Natural killer cell (primary cell): ENCODE measurements around the gene PLA1A. TPM values are rescaled to one million over a fixed set of nuclear protein-coding genes. Genes with fewer than 3 reads are reported as not detected.
"Not testable (repeated sequence)": the region's sequence is repeated elsewhere in the genome, so short reads cannot be mapped to it uniquely, and the experiment has no call there.

Experiments used
- ATAC-seq, 3 donors: fragments of 150-1000 bp in 2 of 3; fragments of 200-7000 bp in 1 of 3; cut with Tn5 transposase; 1 replicate in 1 of 3; 2 replicates in 2 of 3; pipeline ENCODE4 v1.10.0; 2021; ENCODE audit warnings: mild to moderate bottlenecking in 2 of 3, moderate library complexity in 2 of 3
- DNase-seq, 2 donors: peaks; one replicate each; pipeline versions ENCODE4 v3.0.0 to v3.0.0-alpha.2; 2013 to 2021; ENCODE audit warnings: mixed read lengths in 1 of 2
- H3K27ac ChIP-seq: one replicate; pipeline ENCODE4 v1.5.1; 2013; ENCODE audit warnings: mild to moderate bottlenecking, low read length
- H3K27me3 ChIP-seq: one replicate; pipeline ENCODE4 v1.6.1; 2013; ENCODE audit warnings: low read length; ENCODE audit not compliant: control insufficient read depth, insufficient read depth
- H3K36me3 ChIP-seq: one replicate; pipeline ENCODE4 v1.6.1; 2013; ENCODE audit warnings: low read length; ENCODE audit not compliant: control insufficient read depth, insufficient read depth
- H3K4me1 ChIP-seq: one replicate; pipeline ENCODE4 v1.6.1; 2013; ENCODE audit warnings: low read length; ENCODE audit not compliant: control insufficient read depth, insufficient read depth
- H3K4me3 ChIP-seq: one replicate; pipeline ENCODE4 v1.5.1; 2013; ENCODE audit warnings: low read length
- H3K9me3 ChIP-seq: one replicate; pipeline ENCODE4 v1.6.1; 2013; ENCODE audit warnings: low read length; ENCODE audit not compliant: control insufficient read depth, insufficient read depth
- H3K27ac Mint-ChIP-seq, 2 donors: one replicate each; pipeline ENCODE4 v1.8.0; 2022; ENCODE audit warnings: mild to moderate bottlenecking in 2 of 2, mixed read lengths in 2 of 2, moderate library complexity in 1 of 2
- H3K27me3 Mint-ChIP-seq, 2 donors: one replicate each; pipeline ENCODE4 v1.8.0; 2022; ENCODE audit warnings: low read depth in 2 of 2, mixed read lengths in 2 of 2
- H3K36me3 Mint-ChIP-seq: one replicate; pipeline ENCODE4 v1.8.0; 2022; ENCODE audit warnings: mixed read lengths
- H3K4me1 Mint-ChIP-seq, 2 donors: one replicate each; pipeline ENCODE4 v1.8.0; 2022; ENCODE audit warnings: mixed read lengths in 2 of 2
- H3K4me3 Mint-ChIP-seq: one replicate; pipeline ENCODE4 v1.8.0; 2022; ENCODE audit warnings: mild to moderate bottlenecking, moderate library complexity, mixed read lengths
- H3K9me3 Mint-ChIP-seq, 2 donors: one replicate each; pipeline ENCODE4 v1.8.0; 2022; ENCODE audit warnings: mixed read lengths in 2 of 2
- WGBS: methylation state at CpG from one replicate; pipeline ENCODE4 v1.1.7; 2013; ENCODE audit warnings: missing lambda C conversion rate; ENCODE audit not compliant: insufficient coverage; 5-methylcytosine and 5-hydroxymethylcytosine counted together
- intact Hi-C: fragments of 100-400 bp; cut with micrococcal nuclease; formaldehyde crosslinking; loops from one replicate; pipeline ENCODE4 v1.14.2; 2022
- total RNA-seq, 4 donors: library from RNA; stranded (reverse); fragments of 120-200 nt in 1 of 4; gene quantifications; one replicate each; pipeline versions ENCODE4 v1.2.3 to v1.2.4, GENCODE V29; 2013 to 2022
- TF ChIP-seq, protein P1 (sequence below): fragments of 200-600 bp; IDR thresholded peaks from one replicate; pipeline ENCODE4 v1.8.0; 2022; ENCODE audit warnings: antibody characterized with exemption

PLA1A gene
- total RNA-seq, 3 donors from 2014 or later (not counting 1 experiment from before 2014, with no cell fraction given), result 0.20 to 0.34 TPM; not detected in 1

DNA sequence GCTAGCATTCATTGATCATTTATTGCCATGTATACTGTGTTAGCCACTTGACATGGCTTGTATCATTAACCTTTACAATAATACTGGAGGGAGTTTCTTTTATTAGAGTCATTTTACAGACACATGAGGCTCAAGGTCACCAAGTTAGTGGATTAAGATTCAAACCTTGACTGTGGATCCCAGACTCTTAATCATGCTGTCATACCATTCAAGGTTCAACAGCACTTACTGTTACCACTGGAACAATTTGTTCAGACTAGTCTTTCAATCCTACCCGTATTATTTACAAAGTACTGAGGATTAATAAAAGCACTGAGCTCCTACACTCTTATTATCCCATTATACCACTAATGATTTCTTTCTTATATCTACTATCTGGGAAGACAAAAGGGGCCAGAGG lies 78.3 kb downstream of the PLA1A start:
- no peaks in the 10 kb centered on the region for H3K9me3 Mint-ChIP-seq
- H3K9me3 ChIP-seq, result no peaks in the 10 kb centered on the region
- peaks cover 7% of the 10 kb centered on the region for H3K36me3 Mint-ChIP-seq
- TF ChIP-seq, protein P1, sequence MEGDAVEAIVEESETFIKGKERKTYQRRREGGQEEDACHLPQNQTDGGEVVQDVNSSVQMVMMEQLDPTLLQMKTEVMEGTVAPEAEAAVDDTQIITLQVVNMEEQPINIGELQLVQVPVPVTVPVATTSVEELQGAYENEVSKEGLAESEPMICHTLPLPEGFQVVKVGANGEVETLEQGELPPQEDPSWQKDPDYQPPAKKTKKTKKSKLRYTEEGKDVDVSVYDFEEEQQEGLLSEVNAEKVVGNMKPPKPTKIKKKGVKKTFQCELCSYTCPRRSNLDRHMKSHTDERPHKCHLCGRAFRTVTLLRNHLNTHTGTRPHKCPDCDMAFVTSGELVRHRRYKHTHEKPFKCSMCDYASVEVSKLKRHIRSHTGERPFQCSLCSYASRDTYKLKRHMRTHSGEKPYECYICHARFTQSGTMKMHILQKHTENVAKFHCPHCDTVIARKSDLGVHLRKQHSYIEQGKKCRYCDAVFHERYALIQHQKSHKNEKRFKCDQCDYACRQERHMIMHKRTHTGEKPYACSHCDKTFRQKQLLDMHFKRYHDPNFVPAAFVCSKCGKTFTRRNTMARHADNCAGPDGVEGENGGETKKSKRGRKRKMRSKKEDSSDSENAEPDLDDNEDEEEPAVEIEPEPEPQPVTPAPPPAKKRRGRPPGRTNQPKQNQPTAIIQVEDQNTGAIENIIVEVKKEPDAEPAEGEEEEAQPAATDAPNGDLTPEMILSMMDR, result no peak
- no peaks in the 10 kb centered on the region for H3K27me3 Mint-ChIP-seq
- peaks cover 36% of the 10 kb centered on the region for H3K36me3 ChIP-seq
- intact Hi-C loops, result loop anchor here (2.0 to 10.0 kb wide), 3 partner anchors 177 to 419 kb away; partner anchors contain the start of genes GSK3B, TIMMDC1 and TMEM39A
- ATAC-seq (no peak), DNase-seq (no peak)
- no peaks in the 10 kb centered on the region for H3K27me3 ChIP-seq
- H3K27ac Mint-ChIP-seq, result peak overlapping the region; percentile 97 to 99
- peaks cover 30 to 37% of the 10 kb centered on the region in 2 donors for H3K4me1 Mint-ChIP-seq
- H3K27ac ChIP-seq, result peak overlapping the region; percentile 93
- no peak overlapping the region for H3K4me3 ChIP-seq
- peak overlapping the region; percentile 95 for H3K4me3 Mint-ChIP-seq
- no peaks in the 10 kb centered on the region for H3K4me1 ChIP-seq
- WGBS, result 91% methylated on average over 1 of the region's 1 CpG

DNA sequence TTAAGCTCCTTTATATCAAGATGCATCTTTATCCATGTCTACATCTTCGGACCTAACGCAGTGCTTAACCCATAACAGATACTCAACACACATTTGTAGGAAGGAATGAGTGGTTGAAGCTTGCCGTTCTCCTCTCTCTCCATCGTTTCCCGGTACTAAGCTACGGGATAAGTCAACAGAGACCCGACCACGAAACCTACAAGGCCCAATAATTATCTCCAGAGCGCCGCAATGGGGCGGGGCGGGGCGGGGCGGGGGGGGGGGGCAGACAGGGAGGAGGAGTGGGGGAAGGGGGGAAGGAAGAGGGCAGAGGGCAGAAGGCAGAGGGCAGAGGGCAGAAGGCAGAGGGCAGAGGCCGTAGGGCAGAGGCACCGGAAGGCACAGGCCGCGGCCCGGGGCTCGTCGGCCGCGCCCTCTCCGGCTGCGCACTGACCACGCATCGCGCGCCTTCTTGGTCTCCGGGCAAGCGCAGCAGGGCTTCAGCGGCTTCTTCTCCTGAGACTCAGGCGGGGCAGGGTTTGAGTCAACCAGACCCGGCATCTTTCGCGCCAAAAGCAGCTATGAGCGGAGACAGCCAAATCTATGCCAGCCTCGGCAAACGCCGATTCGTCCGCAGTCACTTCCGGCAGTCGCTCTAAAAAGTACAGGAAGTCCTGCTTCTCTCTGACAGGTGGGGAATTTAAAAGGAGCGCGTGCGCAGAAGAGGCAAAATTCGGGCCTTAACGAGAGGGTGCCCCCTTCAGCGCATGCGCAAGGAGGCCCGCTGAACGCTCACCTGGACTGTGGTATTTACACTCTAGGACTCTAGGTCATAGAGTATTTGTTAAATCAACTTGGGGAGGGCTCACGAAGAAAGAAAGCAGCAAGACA lies 79.3 kb downstream of the PLA1A start, which contains the start of gene COX17:
Gene COX17, minus strand, starts transcription at position 636 of the 870 bp plus-strand sequence. Its CDS starts 96 bp downstream, at position 540.
- Mint-ChIP-seq H3K36me3 (peaks cover 3% of the 10 kb centered on the region), H3K4me1 (peaks cover 30 to 31% of the 10 kb centered on the region in 2 donors)

DNA sequence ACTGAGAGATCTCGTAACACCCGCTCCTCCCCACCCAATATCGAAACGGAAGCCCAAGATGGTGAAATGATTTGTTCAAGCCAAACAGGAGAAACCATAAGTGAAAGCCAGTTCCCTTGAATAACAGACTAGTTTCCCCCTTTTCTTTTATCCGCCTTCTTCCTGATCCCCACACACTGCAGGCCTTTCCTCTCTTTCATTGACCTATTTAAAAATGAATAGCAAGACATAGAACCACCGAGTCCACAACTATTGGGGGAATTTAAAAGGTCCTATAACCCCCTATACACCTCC lies 79.9 kb downstream of the PLA1A start:
- Histone ChIP-seq H3K9me3 (no peaks in the 10 kb centered on the region), H3K27ac (peak overlapping the region; percentile 93), H3K27me3 (no peaks in the 10 kb centered on the region), H3K36me3 (peaks cover 23% of the 10 kb centered on the region), H3K4me1 (no peaks in the 10 kb centered on the region), H3K4me3 (peak overlapping the region; percentile 60)
- TF ChIP-seq, protein P1, result no peak
- 8% methylated on average over 6 of the region's 6 CpGs for WGBS
- Mint-ChIP-seq H3K4me3 (peak overlapping the region; percentile 95), H3K36me3 (no peaks in the 10 kb centered on the region), H3K27ac (peak overlapping the region; percentile 97 to 99), H3K27me3 (no peaks in the 10 kb centered on the region), H3K9me3 (no peaks in the 10 kb centered on the region), H3K4me1 (peaks cover 30% of the 10 kb centered on the region in 2 donors)
- DNase-seq (no peak), ATAC-seq (no peak)
- intact Hi-C loops, result loop anchor here (1.0 to 10.0 kb wide), 4 partner anchors 26 to 417 kb away; partner anchors contain the start of genes CFAP91, GSK3B, TIMMDC1 and TMEM39A

More for the DNA sequence above, 79.3 kb downstream of the PLA1A start, which contains the start of gene COX17:
- peak; percentile 91 to 99 for DNase-seq
- intact Hi-C loops, result loop anchor here (1.0 to 10.0 kb wide), 4 partner anchors 26 to 418 kb away; partner anchors contain the start of genes CFAP91, GSK3B, TIMMDC1 and TMEM39A
- Histone ChIP-seq H3K4me1 (no peaks in the 10 kb centered on the region), H3K36me3 (peaks cover 26% of the 10 kb centered on the region), H3K9me3 (no peaks in the 10 kb centered on the region), H3K4me3 (peak within 1 kb of the TSS; percentile 60), H3K27me3 (no peaks in the 10 kb centered on the region), H3K27ac (peak within 1 kb of the TSS; percentile 93)
- 0% methylated on average over 40 of the region's 54 CpGs for WGBS
- Mint-ChIP-seq H3K27me3 (no peaks in the 10 kb centered on the region), H3K4me3 (peak within 1 kb of the TSS; percentile 95), H3K27ac (peak within 1 kb of the TSS; percentile 97 to 99), H3K9me3 (no peaks in the 10 kb centered on the region)
- peak; percentile 86 to 92 (median 89) for ATAC-seq
- TF ChIP-seq, protein P1, result no peak

DNA sequence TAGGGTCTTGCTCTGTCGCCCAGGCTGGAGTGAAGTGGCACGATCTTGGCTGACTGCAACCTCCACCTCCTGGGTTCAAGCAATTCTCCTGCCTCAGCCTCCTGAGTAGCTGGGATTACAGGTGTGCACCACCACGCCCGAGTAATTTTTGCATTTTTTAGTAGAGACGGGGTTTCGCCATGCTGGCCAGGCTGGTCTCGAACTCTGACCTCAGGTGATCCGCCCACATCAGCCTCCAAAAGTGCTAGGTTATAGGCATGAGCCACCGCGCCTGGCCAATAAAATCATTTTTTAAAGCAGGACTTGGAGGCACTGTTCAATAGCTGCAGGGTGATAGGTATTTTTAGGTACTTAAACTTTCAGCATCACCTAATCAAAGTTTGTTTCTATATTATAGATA lies 80.5 kb downstream of the PLA1A start:
- H3K4me1 Mint-ChIP-seq, result peaks cover 30% of the 10 kb centered on the region in 2 donors
- H3K9me3 Mint-ChIP-seq, H3K27me3 ChIP-seq, H3K4me1 ChIP-seq, H3K36me3 Mint-ChIP-seq, ATAC-seq, DNase-seq, H3K9me3 ChIP-seq, H3K4me3 ChIP-seq, H3K27me3 Mint-ChIP-seq: not testable (repeated sequence)
- intact Hi-C loops, result loop anchor here (10.0 kb wide), 1 partner anchor 417 kb away; the partner anchor contains the start of gene GSK3B
- peak overlapping the region; percentile 93 for H3K27ac ChIP-seq
- H3K36me3 ChIP-seq, result peaks cover 17% of the 10 kb centered on the region
- H3K4me3 Mint-ChIP-seq, result peak overlapping the region; percentile 6
- H3K27ac Mint-ChIP-seq, result peak overlapping the region; percentile 97 to 99
- WGBS, result 98% methylated on average over 10 of the region's 10 CpGs
